OCI-M1 (cell line): ENCODE measurements around the gene DDX3X.
"Not testable (repeated sequence)": the region's sequence is repeated elsewhere in the genome, so short reads cannot be mapped to it uniquely, and the experiment has no call there.

Source experiments
- DNase-seq: peaks from one replicate; lab custom pipeline; 2025; lab: John Stamatoyannopoulos, UW

Gene DDX3X

DNA sequence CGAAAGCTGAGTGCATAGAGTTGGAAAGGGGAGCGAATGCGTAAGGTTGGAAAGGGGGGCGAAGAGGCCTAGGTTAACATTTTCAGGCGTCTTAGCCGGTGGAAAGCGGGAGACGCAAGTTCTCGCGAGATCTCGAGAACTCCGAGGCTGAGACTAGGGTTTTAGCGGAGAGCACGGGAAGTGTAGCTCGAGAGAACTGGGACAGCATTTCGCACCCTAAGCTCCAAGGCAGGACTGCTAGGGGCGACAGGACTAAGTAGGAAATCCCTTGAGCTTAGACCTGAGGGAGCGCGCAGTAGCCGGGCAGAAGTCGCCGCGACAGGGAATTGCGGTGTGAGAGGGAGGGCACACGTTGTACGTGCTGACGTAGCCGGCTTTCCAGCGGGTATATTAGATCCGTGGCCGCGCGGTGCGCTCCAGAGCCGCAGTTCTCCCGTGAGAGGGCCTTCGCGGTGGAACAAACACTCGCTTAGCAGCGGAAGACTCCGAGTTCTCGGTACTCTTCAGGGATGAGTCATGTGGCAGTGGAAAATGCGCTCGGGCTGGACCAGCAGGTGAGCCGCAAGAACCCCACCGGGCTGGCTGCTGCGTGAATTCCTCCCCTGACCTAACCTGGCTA is at the start of gene DDX3X:
TSS of gene DDX3X (plus strand) at position 419 of the 619 bp plus-strand sequence. CDS start at position 510, 91 bp downstream.
- DNase-seq = peak; percentile 95

DNA sequence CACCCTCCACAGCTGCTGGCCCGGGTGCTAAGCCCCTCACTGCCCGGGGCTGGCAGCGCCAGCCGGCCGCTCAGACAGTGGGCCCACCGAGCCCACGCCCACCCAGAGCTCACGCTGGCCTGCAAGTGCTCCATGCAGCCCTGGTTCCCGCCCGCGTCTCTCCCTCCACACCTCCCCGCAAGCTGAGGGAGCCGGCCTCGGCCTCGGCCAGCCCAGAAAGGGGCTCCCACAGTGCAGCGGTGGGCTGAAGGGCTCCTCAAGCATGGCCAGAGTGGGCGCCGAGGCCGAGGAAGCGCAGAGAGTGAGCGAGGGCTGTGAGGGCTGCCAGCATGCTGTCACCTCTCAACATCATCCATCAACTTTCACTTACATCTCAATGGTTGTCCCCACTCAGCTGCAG is 48.0 kb upstream of the DDX3X start:
- DNase-seq = not testable (repeated sequence)

DNA sequence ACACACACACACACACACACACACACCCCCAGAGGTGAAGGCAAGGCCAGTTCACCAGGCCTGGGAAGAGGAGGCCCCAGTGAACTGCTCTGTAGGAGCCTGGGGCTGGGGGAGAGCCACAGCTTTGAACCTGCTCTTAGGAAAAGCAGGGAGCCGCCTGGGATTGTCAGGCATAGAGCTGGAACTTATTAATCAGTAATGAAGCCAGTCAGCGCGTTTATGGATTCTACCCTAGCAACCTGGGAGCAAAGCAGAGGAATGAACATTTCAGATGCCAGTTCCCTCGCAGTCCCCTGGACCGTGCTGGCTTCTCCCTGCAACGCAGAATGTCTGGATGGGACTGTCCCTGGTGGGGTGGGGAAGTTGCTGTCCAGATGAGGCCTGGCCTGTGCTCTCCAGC is 45.3 kb upstream of the DDX3X start:
- DNase-seq = no peak

DNA sequence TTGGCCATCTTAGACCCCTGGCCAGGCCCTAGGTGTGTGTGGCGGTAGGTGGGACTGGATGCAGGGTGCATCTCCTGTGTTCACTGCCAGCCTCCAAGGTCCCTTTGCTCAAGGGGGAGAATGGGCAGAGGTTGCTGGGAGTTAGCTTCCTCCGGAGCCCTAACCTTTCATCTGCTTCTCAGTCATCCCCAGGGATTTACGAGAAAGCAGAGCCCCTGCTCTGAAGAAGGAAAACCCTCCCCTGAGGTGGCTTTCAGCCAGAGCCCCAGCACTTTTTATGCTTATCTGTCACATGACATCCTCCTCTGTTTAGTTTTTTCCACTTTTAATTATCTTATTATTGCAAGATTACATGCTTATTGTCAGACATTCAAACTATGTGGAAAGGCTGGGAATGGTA is 44.9 kb upstream of the DDX3X start:
- no peak for DNase-seq

DNA sequence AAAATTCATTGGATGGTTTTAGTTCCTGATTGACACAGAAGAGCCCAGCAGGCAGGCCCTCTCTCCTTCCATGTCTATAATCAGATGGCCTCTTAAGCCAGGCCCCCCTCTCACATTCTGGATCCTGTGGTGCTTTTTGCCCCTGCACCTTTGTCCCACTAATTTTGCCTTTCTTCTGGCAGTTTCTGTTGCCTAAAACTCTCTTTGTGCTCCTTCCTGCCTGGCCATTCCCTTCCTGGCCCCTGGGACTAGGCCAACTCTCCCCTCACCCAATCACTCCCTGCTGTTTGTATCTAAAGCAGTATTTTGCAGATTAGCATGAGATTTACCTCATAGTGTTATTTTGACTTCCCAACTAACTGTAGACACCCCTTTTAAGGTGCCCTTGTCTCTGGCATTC is 42.7 kb upstream of the DDX3X start:
- no peak for DNase-seq

DNA sequence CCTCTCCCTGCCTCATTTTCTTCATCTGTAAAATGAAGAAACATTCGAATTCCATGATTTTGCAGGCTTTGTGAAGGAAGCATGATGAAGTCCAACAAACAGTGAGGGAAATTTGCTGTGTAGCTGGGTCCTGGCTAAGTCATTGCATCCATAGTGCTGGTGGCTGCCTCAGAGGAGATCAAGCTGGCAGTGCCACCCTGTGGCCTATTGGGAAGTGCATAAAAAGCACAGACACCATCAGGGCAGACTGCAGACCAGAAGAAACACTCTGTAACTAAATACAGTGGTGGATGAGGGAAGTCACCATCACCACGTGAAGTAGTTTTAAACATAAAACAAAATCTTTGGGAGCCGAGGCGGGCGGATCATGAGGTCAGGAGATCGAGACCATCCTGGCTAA is 40.7 kb upstream of the DDX3X start:
- peak; percentile 24 for DNase-seq

DNA sequence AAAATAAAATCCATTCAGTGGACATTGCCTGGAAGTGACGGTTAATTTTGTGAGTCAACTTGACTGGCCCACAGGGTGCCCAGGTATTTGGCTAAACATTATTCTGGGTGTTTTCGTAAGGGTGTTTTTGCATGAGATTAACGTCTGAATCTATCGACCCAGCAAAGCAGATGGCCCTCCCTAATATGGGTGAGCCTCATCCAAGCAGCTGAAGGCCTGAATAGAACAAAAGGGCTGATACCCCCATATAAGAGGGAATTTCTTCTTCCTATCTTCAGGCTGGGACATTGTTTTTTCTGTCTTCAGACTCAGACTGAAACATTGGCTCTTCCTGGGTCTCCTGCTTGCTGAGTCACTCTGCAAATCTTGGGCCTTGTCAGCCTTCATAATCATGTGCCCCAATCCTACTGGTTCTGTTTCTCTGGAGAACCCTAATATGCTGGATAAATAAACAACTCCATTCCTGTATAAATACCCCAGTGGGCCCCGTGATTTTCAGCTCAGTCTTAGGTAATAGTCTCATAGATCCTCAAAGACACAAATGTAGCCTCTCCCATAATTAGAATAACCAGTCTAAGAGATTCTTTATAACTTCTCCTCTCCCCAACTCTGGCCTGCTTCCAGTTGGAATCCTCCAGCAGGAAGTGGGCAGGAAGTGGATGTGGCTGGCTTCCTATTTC is 33.1 kb upstream of the DDX3X start:
- no peak for DNase-seq

DNA sequence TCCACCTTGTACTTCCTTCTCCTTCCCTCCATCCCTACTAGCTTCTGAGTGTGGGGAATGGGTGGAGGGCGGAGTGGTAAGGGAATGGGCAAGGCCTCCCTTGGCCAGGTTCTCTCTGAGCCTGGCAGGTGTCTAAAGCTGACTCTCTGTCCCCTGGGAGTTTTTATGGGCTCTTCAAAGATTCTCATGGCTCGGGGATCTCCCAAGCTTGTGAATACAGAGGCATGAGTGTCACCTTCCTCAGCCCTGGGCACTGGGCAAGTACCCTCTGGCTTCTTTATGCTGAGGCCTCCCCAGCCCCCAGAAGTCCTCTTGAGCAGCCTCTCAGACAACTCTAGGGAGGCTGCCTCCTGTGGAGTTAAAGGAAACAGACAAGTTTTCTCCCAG is 32.5 kb upstream of the DDX3X start:
- no peak for DNase-seq

DNA sequence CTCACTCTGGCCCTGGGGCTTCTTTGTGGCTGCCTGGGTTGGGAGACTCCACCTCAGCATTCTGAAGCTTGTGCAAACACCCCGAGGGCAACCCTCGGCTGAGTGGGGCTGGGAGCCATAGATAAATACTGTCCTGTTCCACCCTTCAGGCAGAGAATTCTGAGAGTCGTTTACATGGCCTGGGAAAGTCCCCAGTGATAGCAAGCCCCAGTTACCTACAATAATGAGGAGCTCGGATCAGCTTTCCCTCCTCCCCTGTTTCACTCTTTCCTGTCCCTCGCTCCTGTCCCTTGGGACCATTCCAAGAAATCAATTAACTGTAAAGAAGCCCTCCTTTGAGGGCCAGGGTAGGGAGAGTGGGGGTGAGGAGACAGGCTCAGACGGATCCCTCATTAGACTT is 31.6 kb upstream of the DDX3X start:
- DNase-seq = no peak

DNA sequence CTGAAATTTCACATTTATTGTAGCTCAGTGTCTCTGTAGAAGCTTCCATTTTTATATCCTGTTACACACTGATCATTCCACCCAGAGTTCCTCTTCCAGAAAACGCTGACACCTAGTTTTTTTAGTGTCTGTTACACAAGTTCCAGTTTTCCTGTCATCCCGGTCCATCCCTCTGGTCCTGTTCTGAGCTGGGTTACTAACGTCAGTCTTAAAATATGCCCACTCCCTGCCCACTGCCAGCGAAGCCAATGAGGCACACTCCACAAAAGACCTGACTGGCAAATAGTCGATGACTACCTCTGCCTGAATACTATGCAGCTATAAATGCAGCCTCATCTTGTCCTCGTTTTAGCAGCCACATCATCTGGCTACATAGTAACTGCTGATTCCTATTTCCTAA is 30.9 kb upstream of the DDX3X start:
- DNase-seq = no peak

DNA sequence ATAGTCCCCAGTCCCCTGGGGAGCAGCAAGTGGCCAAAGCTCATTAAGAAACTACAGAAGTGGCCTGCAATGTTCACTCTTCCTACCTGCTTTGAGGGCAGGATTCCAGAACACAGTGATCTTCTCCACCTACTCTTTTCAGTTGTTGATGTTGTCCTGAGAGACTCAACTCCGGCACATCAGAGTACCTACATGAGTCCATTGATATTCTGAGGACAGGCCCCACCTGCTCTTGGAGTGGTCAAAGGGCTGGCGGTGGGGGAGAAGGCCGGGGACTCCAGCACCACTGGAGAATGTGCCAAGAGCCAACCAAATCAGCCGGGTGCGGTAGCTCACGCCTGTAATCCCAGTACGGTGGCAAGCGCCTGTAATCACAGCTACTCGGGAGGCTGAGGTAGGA is 29.8 kb upstream of the DDX3X start:
- DNase-seq = no peak

DNA sequence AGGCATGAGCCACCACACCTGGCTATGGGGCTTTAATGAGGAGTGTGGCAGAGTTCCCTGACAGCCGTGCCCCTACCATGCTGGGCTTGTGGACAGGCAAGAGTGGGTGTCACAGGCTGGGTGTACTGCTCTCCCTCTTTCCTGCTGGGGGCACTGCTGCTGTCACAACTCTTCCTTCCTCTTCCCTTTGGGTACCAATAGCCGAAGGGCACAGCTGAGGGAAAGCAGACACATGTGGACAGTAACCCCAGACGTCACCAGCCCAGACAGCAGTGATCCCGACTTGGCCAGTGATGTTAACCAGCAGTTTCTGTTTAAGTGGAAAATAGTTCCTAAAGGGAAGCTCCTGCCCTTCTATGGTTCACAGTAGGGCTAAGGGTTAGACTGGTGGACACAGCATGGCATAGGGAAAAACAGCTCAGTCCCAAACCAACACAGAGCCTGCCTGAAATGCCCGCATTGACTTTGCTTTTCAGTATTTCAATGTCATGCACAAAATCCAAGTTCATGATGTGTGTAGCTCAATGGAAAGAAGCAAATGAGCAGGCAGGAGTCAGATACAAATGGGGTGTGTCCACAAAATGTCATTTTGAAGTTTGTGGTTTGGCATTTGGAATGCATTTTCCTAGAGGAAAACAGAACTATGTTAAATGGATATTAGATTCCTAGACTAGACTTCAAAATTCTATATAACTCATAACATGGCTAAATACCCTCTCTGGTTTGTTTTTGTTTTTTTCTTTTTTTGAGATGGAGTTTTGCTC is 24.9 kb upstream of the DDX3X start:
- no peak for DNase-seq

DNA sequence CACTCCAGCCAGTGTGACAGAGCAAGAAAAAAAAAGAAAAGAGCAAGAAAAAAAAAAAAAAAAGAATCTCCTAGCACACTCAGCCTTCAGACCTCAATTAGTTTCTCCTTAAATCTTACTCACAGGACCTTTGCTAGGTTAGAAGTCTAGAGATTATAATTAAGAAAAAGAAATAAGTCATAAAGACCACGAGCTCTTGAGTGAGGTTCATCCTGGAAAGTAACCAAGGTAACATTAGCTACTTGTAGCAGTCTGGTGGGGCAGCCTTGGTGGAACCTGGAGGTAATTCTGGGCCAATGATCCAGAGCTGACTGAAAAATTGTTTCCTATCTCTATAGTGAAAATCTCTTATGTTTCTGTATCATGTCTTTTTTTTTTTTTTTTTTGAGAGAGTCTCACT is 21.2 kb upstream of the DDX3X start:
- no peak for DNase-seq

DNA sequence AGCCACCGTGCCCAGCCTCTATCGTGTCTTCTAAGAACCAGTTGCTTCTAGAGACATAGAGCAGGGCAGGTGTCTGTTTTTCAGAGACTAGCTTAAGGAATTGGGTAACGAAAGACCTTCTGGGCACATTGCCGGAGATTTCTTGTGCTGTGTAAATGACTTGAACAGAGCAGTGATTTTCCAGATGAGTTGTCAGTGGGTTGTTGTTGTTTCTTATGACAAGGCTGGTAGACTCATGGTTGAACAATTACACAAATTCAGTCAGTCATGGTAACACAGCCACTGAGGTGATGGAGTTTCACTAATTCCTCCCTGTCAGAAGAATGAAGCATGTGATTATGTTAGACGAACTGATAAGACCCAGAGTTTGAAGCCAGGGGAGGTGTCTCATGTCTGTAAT is 20.5 kb upstream of the DDX3X start:
- DNase-seq = no peak

DNA sequence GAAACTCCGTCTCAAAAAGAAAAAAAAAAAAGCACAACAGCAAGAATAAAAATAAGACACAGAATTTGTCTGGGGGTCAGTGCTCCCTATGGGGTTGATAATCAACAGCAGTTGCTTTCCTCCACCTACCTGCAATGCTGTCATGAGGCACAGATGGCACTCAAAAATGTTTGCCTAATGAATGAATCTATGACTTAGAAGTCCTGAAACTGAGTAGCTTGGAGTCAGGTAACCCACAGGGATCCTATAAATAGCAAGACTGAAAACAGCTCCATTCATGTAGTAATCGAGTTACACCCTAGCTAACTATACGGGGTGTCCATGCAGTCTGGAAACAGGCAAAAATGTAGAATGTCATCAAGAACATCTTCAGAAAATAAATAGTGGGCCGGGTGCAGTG is 19.8 kb upstream of the DDX3X start:
- no peak for DNase-seq

DNA sequence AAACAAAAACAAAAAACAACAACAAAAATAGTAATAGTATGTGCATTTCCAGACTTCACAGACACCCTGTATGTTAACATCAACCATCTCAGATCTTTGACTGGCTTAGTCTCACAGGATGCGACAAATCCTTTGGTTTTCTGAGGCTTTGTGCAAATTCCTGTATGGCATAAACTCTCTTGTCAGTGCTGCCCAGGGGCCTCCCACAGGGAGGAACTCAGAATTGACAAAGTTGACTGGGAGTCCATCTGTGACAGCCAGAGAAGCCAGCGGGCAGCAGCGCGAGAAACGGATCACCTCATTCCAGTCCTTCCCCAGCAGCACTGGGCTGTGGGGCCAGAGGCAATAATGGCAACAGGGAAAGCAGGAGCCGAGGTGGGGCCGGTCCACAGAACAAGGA is 19.1 kb upstream of the DDX3X start:
- DNase-seq = no peak

DNA sequence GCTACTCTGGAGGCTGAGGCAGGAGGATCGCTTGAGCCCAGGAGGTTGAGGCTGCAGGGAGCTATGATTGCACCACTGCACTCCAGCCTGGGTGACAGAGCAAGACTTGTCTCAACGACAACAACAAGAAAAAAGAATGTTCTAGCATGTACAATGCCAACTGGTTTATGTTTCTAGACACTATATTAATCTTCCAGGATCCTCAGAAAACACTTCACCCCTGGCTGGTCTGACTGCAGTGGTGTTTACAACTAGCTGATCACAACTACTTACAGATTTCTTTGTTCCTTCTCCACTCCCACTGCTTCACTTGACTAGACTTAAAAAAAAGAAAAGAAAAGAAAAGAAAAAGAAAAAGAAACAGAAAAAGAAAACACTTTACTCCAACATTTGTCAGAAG is 17.7 kb upstream of the DDX3X start:
- not testable (repeated sequence) for DNase-seq

DNA sequence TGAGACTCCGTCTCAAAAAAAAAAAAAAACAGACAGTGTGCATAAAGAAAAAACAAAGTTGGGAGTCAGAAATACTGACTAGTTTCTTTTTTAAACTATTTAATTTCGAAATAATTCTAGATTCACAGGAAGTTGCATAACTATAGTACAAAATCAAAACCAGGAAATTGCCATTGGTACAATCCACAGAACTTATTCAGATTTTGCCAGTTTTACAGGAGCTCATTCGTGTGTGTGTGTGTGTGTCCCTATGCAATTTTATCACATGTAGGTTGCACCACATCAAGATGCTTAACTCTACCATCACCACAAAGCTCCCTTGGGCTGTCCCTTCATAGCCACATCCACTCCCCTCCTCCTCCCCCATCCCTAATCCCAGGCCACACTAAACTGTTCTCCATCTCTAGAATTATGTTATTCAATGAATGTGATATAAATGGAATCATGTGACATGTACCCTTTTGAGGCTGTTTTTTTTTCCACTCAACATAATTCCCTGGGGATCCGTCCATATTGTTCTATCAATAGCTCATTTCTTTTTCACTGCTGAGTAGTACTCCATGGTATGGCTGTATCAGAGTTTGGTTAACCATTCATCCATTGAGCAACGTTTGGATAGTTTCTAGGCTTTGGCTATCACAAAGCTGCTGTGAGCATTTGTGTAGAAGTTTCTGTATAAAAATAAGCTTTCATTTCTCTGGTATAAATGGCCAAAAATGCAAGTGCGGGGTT is 16.3 kb upstream of the DDX3X start:
- no peak for DNase-seq

DNA sequence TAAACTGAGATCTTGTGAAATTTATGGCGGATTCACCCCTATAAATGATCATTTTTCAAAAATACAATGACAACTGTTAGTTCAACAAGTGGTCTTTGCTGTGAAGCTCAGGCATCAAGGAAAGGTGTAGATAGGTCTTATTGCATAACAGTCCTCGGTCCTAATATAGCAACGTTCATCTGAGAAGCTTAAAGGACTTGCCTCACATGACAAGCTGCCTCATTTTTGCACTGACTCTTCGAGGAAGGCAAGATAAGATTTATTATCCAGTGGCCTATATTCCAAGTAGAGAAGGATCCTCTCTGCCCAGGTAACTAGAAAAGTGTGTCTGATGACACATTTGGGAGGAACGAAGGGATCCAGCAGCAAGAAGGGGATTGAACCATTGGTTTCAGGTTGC is 13.6 kb upstream of the DDX3X start:
- DNase-seq = no peak

DNA sequence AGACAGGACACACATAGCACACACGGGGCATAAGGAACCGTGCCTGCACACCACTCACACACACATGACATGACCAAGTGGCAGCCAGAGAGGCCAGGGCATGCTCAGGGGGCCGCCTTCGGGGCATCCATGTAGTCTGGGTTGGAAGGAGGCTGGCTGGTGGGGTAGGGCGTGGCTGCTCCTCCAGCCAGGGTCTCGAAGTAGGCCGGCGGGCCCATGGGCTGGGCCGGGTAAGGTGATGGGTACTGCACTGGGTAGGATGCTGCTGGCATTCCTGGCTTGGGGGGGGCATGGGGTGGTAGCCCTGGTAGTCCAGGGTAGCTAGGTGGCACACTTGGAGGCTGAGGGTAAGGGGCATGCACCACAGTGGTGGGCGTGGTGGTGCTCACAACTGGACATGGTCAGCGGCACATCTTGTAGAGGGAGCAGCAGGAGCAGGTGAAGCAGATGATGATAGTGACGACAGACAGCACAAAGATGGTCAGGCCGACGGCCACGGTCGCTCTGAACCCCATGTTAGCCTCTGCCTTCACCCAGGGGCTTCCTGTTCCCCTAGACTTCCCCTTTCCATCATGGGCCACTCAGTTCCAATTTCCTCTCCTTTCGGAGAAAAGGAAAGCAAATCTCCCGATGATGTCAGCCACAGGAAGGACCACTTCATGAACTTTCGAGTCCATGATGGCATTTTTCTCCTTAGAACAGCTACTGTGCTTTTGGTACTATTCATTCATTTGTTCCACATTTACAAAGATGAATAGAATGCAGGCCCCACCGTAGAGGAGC is 10.9 kb upstream of the DDX3X start:
- DNase-seq = no peak

DNA sequence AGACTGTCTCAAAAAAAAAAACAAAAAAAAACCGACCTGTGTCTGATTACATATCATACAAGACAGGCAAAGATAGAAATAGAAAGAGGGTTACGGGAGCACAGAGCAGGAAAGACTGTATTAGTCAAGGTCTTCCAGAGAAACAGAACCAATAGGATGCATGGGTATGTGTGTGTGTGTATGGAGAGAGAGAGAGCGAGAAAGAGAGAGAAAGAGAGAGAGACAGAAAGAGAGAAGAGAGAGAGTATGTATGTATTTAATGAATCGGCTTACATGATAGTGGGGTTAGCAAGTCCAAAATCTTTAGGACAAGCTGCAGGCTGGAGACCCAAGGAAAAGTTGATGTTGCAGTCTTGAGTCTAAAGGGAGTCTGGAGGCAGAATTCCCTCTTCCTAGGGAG is 7.5 kb upstream of the DDX3X start:
- no peak for DNase-seq

DNA sequence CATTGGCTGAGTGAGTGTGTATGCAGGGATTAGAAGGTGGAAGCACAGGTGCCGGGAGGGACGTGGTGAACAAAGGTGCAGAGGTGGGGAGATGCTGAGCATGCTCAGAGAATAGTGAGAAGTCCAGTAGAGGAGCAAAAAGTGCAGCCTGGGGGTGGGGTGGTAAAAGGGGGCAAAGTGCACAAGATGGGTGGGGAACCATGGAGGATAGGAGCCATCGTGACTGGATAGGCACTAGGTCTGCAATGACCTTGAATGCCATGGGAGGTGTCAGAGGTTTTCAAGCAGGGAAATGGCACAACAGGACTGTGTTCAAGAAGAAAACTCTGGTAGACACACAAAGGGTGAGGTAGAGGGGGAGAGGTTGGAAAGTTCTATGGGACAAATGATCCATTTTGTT is 6.6 kb upstream of the DDX3X start:
- DNase-seq = no peak
